NCI-H69 (cell line): Measurements from ENCODE around the gene CHRM1.

Experiments
- DNase-seq: peaks from one replicate; lab custom pipeline; 2025; lab: John Stamatoyannopoulos, UW

Gene CHRM1

DNA sequence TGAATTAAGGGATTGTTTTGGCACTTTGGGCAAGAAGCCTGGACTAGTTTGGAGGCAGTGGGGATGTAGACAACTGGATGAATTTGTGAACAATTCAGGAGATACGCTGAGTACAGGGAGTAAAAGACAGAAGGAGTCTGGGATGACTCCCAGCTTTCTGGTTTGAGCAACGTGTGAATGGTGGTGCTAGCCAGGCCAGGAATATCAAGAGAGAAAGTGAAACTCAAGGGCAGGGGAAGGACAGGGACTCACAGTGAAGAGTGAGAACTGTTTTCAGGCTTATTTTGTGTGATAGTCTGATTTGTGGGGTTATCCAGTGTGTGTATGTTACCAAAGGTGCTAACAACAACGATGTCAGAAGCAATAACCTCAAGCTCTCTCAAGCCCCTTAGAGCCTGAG lies 15.9 kb downstream of the CHRM1 start:
- no peak for DNase-seq

- DNase-seq: no peak
Observed at GRCh38 chr11:62902932-62903331, 18.2 kb downstream of the CHRM1 start.

DNA sequence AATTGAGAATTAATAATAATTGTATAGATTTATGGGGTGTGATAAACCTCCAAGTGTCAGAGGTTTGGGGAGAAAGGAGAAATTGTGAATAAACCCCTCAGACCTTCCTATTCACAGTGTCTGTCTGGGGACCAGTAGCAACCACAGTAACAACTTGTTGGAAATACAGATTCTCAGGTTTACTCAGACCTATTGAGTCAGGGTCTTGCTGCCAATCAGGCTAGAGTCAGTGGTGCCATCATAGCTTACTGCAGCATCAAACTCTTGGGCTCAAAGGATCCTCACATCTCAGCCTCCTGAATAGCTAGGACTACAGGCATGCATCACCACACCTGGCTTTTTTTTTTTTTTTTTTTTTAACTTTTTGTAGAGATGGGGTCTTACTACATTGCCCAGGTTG lies 23.1 kb downstream of the CHRM1 start:
- no peak for DNase-seq

DNA sequence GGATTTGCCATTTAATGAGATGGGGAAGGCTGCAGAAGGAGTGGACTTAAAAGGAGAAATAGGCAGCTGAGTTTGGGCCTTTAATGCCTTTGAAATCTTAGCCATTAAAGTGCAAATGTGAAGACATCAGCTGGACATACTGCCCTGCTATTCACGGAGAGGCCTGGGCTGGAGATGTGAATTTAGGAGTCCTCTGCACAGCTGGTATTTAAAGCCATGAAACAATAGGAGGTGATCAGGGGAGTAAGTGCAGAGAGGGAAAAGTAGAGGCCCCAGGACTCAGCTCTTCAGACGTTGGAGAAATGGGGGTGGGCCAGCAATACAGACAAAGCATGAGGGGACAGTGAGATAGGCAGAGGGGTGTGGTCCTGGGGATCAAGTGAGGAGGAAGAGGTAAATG lies 23.9 kb downstream of the CHRM1 start:
- DNase-seq: no peak

DNA sequence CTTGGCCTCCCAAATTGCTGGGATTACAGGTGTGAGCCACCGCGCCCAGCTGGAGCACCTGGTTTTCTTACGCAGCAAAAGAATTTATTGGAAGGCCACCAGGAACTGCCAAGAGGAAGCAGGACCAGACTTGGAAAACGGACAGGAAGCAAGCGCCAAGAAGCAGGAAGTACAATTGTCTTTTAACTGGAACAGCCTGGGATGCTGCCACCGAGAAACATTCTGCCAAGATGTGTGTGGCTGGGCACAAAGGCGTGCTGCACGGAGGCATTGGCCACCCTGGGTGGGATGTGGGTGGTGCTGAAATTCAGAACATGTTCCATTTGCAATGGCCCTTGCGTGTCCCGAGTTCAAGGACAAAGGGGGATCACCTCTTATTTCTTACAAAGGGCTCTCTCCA lies 25.1 kb downstream of the CHRM1 start:
- peak; percentile 37 for DNase-seq

GRCh38 chr11:62895501-62895900 lies 25.7 kb downstream of the CHRM1 start:
- no peak for DNase-seq

- no peak for DNase-seq
Observed at GRCh38 chr11:62892077-62892922, 28.9 kb downstream of the CHRM1 start.

- peak; percentile 69 for DNase-seq
Observed at GRCh38 chr11:62889484-62890437, 31.4 kb downstream of the CHRM1 start.

GRCh38 chr11:62889126-62889483 lies 32.1 kb downstream of the CHRM1 start:
- no peak for DNase-seq

GRCh38 chr11:62888406-62888805 lies 32.8 kb downstream of the CHRM1 start:
- DNase-seq: no peak

DNA sequence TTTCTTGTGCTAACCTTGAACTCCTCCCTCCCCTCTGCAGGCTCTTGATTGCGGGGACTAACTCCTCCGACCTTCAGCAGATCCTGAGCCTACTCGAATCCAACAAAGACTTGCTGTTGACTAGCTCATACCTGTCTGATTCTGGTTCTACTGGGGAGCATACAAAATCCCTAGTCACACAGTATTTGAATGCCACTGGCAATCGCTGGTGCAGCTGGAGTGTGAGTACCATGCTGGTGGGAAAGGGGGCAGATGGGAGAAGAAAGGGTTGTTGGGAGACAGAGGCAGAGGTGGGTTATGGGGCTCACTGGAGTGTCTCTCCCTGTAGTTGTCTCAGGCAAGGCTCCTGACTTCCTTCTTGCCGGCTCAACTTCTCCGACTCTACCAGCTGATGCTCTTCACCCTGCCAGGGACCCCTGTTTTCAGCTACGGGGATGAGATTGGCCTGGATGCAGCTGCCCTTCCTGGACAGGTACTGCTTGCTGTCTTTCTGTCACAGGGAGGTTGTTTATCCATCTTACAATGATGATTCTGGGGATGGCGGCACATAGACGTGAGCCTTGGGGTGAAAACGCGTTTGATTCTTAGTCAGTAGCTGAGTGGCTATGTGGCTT lies 35.9 kb downstream of the CHRM1 start:
- DNase-seq: no peak

- DNase-seq: peak; percentile 21
Observed at GRCh38 chr11:62883673-62884072, 37.5 kb downstream of the CHRM1 start.

DNA sequence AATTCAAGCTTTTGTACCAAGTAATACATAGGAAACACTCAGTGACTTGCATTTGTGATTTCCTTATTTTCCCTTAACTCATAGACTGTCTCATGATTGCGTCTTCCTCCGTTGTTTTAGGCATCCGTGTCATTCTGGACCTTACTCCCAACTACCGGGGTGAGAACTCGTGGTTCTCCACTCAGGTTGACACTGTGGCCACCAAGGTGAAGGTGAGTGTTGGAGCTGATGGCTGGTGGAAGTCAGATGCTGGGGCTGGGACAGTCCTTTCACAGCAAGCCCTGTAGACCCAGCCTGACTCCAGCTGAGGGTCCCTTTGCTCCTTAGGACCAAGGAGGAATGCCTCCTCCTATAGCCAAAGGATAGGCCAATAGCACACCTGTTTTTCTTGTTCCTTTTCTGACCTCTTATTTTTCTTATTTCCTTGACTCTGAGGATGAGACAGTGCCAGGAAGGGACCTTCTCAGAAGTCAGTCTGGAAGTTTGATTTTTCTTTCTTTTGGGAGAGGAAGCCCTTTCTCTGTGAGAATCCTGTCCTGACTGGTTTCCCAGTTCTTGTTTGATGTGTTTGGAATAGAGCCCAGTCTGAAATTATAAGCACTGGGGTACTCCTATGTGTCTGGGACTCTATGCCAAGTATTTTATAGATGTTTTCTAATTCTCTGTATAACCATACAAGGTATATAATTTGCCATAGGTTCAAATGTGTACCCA lies 38.2 kb downstream of the CHRM1 start:
- no peak for DNase-seq

- no peak for DNase-seq
Observed at GRCh38 chr11:62882431-62882749, 38.8 kb downstream of the CHRM1 start.

- peak; percentile 98 for DNase-seq
Observed at GRCh38 chr11:62881579-62882430, 39.4 kb downstream of the CHRM1 start.

DNA sequence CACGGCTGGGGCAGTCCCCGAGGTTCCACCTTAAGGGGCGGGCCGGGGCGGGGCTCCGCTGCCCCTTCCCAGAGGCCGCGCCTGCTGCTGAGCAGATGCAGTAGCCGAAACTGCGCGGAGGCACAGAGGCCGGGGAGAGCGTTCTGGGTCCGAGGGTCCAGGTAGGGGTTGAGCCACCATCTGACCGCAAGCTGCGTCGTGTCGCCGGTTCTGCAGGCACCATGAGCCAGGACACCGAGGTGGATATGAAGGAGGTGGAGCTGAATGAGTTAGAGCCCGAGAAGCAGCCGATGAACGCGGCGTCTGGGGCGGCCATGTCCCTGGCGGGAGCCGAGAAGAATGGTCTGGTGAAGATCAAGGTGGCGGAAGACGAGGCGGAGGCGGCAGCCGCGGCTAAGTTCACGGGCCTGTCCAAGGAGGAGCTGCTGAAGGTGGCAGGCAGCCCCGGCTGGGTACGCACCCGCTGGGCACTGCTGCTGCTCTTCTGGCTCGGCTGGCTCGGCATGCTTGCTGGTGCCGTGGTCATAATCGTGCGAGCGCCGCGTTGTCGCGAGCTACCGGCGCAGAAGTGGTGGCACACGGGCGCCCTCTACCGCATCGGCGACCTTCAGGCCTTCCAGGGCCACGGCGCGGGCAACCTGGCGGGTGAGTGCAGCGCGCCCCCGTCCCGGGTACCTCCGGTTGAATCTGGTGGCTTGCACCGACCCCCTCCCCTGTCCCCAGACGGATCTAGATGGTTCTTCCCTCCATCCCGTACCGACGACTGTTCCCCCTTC lies 40.2 kb downstream of the CHRM1 start, which contains the start of gene SLC3A2:
TSS of gene SLC3A2 (plus strand) at position 94 of the 776 bp plus-strand sequence. CDS start at position 222, 128 bp downstream.
- peak; percentile 96 for DNase-seq

DNA sequence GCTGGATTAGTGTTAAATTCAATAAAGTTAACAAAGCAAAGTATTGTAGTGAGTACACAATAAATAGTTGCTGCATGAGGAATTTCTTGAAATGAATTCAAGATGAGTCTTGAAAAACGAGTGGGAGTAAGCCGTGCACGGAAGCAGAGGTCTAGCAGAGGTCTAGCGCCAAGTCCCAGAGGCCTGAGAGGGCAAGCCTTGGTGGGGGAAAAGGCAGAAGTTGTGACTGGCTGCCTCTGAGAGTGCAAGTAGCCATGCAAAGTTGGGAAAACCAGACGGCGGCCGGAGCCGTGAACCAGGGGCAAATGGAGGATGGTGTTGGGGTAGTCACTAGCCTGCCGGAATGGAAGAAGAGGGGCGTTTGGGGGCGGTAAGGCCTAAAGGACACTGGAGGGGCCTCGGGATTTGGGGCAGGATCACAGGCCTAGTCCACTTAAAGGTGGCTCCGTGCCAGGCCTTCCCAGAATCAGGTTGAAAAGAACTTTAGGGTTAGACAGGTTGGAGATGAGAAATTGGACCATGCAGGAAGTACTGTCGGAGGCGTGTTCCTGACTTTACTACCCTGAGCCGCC lies 40.8 kb downstream of the CHRM1 start:
- no peak for DNase-seq

DNA sequence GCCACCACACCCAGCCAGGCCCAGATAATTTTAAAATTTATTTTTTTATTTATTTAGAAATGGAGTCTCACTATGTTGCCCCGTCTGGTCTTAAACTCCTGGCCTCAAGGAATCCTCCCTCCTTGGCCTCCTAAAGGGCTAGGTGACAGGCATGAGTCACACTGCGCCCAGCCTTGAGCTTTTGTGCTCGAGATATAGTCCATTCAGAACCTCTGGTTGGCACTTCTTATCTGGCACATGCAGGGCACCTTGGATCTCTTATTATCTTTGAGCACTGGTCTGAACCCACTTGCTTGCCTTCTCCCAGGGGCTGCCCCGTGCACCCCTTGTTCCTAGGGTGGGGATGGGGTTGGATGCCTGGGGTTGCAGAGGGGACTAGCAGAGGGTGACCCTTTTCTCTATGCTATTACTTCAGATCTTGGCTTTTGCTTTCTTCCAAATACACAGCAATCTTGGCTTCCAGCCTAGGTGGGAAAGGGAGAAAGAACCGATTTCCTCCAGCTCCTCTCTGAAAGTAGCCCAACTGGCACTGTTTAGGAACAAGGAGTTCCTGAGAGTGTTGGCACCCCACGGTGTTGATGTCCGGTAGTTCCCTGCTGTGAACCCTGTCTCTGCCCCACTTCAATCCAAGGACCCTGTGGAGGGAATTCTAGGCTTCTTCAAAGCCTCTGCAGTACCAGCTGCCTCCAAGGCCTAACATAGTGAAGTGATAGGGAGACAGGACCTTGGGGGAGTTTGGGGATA lies 41.8 kb downstream of the CHRM1 start:
- DNase-seq: peak; percentile 43

DNA sequence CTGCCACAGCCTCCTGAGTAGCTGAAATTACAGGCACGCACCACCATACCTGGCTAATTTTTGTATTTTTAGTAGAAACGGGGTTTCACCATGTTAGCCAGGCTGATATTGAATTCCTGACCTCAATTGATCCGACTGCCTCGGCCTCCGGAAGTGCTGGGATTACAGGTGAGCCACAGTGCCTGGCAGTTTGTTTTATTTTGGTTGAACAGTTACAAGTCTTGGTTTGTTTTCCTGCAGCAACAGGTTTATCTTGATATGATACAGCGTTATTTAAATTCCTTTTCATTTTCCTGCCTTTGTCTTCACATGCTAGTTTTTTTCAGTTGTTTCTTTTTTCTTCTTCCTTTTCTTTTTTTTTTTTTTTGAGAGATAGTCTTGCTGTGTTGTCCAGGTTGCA lies 44.5 kb downstream of the CHRM1 start:
- DNase-seq: no peak
